Loucy (cell line): Measurements from ENCODE around the gene CPT2.

Experiments
- H2AFZ ChIP-seq: fragments of 200-600 bp; sonication (generic); 2 replicates; pipeline ENCODE4 v1.6.0; 2016; ENCODE audit warnings: antibody characterized with exemption, mild to moderate bottlenecking, low read length, moderate library complexity
- H3F3A ChIP-seq: fragments of 200-600 bp; 2 replicates; pipeline ENCODE4 v1.6.0; 2016; ENCODE audit warnings: antibody characterized with exemption, low read depth, mild to moderate bottlenecking
- H3K27me3 ChIP-seq: fragments of 200-600 bp; sonication (generic); 2 replicates; pipeline ENCODE4 v1.6.1; 2014; ENCODE audit warnings: low read length, mild to moderate bottlenecking; ENCODE audit not compliant: insufficient read depth, poor library complexity, severe bottlenecking
- H3K36me3 ChIP-seq: fragments of 200-600 bp; sonication (generic); 2 replicates; pipeline ENCODE4 v1.6.1; 2016; ENCODE audit warnings: low read length; ENCODE audit not compliant: insufficient read depth
- H3K4me1 ChIP-seq: fragments of 200-600 bp; sonication (generic); 2 replicates; pipeline ENCODE4 v1.5.1; 2014; ENCODE audit warnings: low read length, mild to moderate bottlenecking; ENCODE audit not compliant: insufficient read depth, poor library complexity, severe bottlenecking
- H3K4me2 ChIP-seq: fragments of 200-600 bp; sonication (generic); 2 replicates; pipeline ENCODE4 v1.6.0; 2014; ENCODE audit warnings: antibody characterized with exemption, low read length, low read depth, mild to moderate bottlenecking; ENCODE audit not compliant: poor library complexity, severe bottlenecking
- H3K4me3 ChIP-seq: fragments of 200-600 bp; sonication (generic); 2 replicates; pipeline ENCODE4 v1.5.1; 2014; ENCODE audit warnings: low read length, mild to moderate bottlenecking, mixed read lengths; ENCODE audit not compliant: poor library complexity, severe bottlenecking
- H3K79me2 ChIP-seq: fragments of 200-600 bp; sonication (generic); 2 replicates; pipeline ENCODE4 v1.6.1; 2014; ENCODE audit warnings: low read length; ENCODE audit not compliant: insufficient read depth
- H3K9ac ChIP-seq: fragments of 200-600 bp; sonication (generic); 2 replicates; pipeline ENCODE4 v1.6.0; 2014; ENCODE audit warnings: mild to moderate bottlenecking, low read depth, low read length, moderate library complexity; ENCODE audit not compliant: poor library complexity, severe bottlenecking
- H3K9me2 ChIP-seq: fragments of 200-600 bp; sonication (generic); replicated peaks from 2 replicates; pipeline ENCODE4 v1.6.1; 2016; ENCODE audit warnings: low read depth, low read length, mixed read lengths
- H3K9me3 ChIP-seq: fragments of 200-600 bp; sonication (generic); 2 replicates; pipeline ENCODE4 v1.6.1; 2014; ENCODE audit warnings: mild to moderate bottlenecking, antibody characterized with exemption, low read length, low read depth; ENCODE audit not compliant: insufficient read depth
- H4K20me1 ChIP-seq: fragments of 200-600 bp; sonication (generic); 2 replicates; pipeline ENCODE4 v1.6.0; 2014; ENCODE audit warnings: antibody characterized with exemption, low read length, mild to moderate bottlenecking; ENCODE audit not compliant: insufficient read depth, poor library complexity, severe bottlenecking
- EZH2phosphoT487 ChIP-seq: fragments of 200-600 bp; IDR thresholded peaks from 2 replicates; pipeline ENCODE4 v1.6.1; 2018; ENCODE audit warnings: antibody characterized with exemption, mild to moderate bottlenecking, moderate library complexity, borderline replicate concordance
- TF ChIP-seq, protein P1 (sequence below): fragments of 200-600 bp; sonication (generic); conservative IDR thresholded peaks from 2 replicates; pipeline ENCODE4 v1.5.1; 2014; ENCODE audit warnings: mild to moderate bottlenecking, antibody characterized with exemption, low read length

CPT2 gene

DNA sequence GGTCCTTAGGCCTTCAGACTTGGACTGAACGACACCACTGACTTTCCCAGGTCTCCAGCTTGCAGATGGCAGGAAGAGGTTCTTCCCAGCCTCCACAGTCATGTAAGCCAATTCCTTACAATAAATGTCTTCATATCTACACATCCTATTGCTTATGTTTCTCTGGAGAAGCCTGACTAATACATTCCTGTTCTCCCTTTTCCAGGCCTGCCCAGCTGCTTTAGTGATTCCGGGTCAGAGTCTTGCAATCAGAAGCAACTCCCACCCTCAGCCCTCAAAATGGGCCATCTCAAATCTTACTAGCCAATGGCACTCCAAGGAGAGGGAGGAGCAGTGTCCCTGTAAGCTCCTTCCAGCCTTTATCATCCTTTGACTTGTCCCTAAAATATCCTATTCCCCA, 16.4 kb upstream of the CPT2 start:
- H3K4me1 ChIP-seq: no peaks in the 10 kb centered on the region
- H3K9me2 ChIP-seq: no peaks in the 10 kb centered on the region
- H3K4me2 ChIP-seq: no peak overlapping the region
- H3K9me3 ChIP-seq: no peaks in the 10 kb centered on the region
- H3K9ac ChIP-seq: no peak overlapping the region
- no peaks in the 10 kb centered on the region for H3K27me3 ChIP-seq
- no peaks in the 10 kb centered on the region for H3F3A ChIP-seq
- H3K36me3 ChIP-seq: no peaks in the 10 kb centered on the region
- no peaks in the 10 kb centered on the region for H4K20me1 ChIP-seq
- no peak for TF ChIP-seq EZH2phosphoT487
- TF ChIP-seq, protein P1, sequence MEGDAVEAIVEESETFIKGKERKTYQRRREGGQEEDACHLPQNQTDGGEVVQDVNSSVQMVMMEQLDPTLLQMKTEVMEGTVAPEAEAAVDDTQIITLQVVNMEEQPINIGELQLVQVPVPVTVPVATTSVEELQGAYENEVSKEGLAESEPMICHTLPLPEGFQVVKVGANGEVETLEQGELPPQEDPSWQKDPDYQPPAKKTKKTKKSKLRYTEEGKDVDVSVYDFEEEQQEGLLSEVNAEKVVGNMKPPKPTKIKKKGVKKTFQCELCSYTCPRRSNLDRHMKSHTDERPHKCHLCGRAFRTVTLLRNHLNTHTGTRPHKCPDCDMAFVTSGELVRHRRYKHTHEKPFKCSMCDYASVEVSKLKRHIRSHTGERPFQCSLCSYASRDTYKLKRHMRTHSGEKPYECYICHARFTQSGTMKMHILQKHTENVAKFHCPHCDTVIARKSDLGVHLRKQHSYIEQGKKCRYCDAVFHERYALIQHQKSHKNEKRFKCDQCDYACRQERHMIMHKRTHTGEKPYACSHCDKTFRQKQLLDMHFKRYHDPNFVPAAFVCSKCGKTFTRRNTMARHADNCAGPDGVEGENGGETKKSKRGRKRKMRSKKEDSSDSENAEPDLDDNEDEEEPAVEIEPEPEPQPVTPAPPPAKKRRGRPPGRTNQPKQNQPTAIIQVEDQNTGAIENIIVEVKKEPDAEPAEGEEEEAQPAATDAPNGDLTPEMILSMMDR: no peak
- H2AFZ ChIP-seq: no peak overlapping the region
- H3K79me2 ChIP-seq: no peaks in the 10 kb centered on the region
- H3K4me3 ChIP-seq: no peak overlapping the region

DNA sequence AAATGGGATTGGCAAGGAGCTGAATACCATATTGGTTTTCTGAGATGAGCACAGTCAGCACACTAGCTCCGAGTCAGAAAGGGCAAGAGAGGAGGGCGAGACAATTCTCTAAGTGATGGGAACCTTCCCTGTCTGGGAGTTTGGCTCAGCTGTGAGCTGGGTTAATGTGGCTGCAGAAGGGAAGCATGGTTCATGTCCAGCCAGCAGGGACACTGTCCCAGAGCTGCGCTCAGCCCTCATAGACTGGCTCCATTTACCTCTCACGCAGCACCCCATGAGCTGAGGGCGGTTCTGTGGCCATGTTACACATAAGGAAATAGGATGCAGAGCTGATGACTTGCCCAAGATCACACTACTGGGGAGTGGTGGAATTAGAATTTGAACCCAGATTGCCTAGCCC, 15.7 kb upstream of the CPT2 start:
- H3K4me3 ChIP-seq: no peak overlapping the region
- TF ChIP-seq EZH2phosphoT487: no peak
- TF ChIP-seq, protein P1: no peak
- H3K9me3 ChIP-seq: no peaks in the 10 kb centered on the region
- no peaks in the 10 kb centered on the region for H3K36me3 ChIP-seq
- H4K20me1 ChIP-seq: no peaks in the 10 kb centered on the region
- H3K27me3 ChIP-seq: no peaks in the 10 kb centered on the region
- H3K4me2 ChIP-seq: no peak overlapping the region
- H3K4me1 ChIP-seq: no peaks in the 10 kb centered on the region
- no peak overlapping the region for H3K9ac ChIP-seq
- no peaks in the 10 kb centered on the region for H3F3A ChIP-seq
- H3K79me2 ChIP-seq: no peaks in the 10 kb centered on the region
- H2AFZ ChIP-seq: no peak overlapping the region
- H3K9me2 ChIP-seq: no peaks in the 10 kb centered on the region

DNA sequence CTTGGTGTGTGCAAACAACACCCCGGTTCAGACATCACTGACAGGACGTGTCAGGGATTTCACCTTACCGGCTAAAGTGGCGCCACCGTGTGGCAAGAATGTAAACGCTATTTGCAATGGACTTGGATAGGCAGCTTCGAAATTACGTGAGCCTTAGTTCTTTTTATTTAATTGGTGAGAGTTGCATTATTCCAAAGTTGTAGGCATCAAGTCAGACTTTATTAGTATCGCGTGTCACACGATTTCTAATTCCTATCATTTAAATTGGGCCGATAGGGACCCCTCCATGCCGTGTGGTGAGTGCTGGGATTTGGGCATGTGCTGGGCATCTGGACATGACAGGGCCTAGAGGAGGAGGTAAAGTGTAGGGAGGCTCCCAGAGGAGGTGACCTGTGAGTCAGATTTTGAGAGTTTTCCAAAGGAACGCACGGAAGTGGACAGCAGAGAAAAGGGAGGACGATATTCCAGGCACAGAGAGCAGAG, 14.5 kb upstream of the CPT2 start:
- Histone ChIP-seq H3K4me2 (no peak overlapping the region), H3K4me1 (no peaks in the 10 kb centered on the region), H2AFZ (peak overlapping the region; percentile 40; the same call in 1 of the 2 replicates), H3K9ac (no peak overlapping the region), H3K79me2 (no peaks in the 10 kb centered on the region), H3K9me2 (no peaks in the 10 kb centered on the region), H3K36me3 (no peaks in the 10 kb centered on the region), H3K27me3 (no peaks in the 10 kb centered on the region), H4K20me1 (no peaks in the 10 kb centered on the region), H3K9me3 (no peaks in the 10 kb centered on the region), H3F3A (no peaks in the 10 kb centered on the region), H3K4me3 (no peak overlapping the region)
- no peak for TF ChIP-seq EZH2phosphoT487
- TF ChIP-seq, protein P1: peak; percentile 95
